Renal pelvis (tissue), 4 donors: ENCODE measurements around the gene KCNJ2. TPM values are rescaled to one million over a fixed set of nuclear protein-coding genes. Genes with fewer than 3 reads are reported as not detected.
A peak's percentile ranks its signal among the peaks of the same experiment; 100 is the strongest.

Source experiments
- DNase-seq: peaks from one replicate; pipeline ENCODE4 v3.0.0-alpha.2; 2013
- polyA plus RNA-seq, 3 donors: library from polyadenylated mRNA; unstranded; fragments of 120-200 nt; gene quantifications; one replicate each; pipeline ENCODE4 v1.2.1, GENCODE V29; 2013; ENCODE audit not compliant: insufficient read length in 3 of 3

KCNJ2 gene
- polyA plus RNA-seq, 3 donors: 1.9 to 2.3 (median 2.0) TPM

- no peak for DNase-seq
These were observed 11.2 kb upstream of the KCNJ2 start for GRCh38 chr17:70158180-70158579.

DNA sequence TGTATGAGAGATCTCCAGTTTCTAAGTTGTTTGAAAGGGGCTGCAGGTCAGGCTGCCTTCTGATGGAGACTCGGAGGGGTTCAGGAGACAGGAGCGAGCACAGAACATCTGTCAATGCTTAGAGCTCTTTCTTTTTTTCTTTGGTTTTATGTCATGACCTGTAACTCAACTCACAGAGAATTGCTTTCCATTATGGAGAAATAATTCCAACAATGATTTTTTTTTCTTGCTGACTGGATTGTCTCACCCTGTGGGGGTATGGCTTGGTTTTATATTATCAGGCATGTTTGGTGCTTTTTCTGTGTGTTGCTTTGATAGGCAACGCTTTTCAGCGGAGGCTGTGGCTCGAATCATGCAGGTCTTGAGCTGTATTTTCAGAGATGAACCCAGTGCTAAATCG is 10.7 kb upstream of the KCNJ2 start:
- no peak for DNase-seq

DNA sequence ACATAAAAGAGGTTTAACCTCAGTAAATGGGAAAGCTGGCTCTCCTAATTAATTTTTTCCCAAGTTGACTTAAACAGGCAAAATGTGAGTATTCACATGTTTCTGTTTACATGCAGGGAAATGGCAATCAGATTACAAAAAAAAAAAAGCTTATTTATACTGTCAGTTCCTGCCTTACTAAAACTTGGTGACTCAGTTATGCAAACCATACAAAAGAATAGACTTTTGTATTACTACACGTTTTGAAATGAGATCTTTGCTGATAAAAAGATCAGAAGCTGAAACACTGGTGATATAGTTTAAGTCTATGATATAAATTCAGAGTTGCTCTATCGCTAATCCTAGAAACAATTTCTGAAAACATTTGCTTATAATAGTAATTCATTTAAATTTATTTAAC is 9.4 kb upstream of the KCNJ2 start:
- DNase-seq: no peak

DNA sequence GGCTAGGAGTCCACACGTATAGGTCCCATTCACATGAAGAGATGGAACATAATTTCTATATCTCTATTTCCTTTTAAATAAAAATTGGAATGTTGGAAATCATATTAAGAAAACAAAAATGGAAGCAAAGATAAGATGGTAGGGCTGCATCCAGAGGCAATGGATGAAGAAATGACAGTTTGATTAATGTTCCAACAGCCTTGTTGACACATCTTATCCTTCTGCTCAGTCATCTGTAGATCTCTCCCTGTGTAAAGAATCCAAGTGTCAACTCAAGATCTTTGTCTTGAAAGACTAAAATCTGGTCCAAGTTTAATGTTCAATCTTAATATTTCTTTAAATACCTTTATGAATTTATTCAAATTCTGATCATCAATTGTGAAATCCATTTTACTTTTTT is 7.8 kb upstream of the KCNJ2 start:
- DNase-seq: no peak

DNA sequence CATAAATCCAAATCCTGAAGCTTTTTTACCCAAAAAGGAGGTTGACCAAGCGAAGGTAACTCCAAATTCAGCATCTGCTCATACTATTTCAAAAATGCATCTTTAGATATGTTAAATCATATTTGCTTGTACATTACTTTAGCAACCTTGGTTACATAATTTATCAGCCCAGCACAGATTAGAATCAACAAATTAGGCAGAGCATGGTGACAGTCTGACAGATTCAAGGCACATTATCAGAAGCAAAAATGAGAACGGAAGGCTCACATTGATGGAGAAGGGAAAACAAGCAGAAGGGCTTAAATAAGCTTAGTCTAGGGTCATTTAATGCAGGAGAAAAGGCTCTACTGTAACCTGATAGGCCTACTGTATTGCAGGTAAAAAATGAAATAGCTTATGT is 3.9 kb upstream of the KCNJ2 start:
- no peak for DNase-seq

GRCh38 chr17:70166615-70167014 is 2.7 kb upstream of the KCNJ2 start:
- no peak for DNase-seq

GRCh38 chr17:70168044-70168976 is 1.0 kb upstream of the KCNJ2 start:
- peak; percentile 78 for DNase-seq

DNA sequence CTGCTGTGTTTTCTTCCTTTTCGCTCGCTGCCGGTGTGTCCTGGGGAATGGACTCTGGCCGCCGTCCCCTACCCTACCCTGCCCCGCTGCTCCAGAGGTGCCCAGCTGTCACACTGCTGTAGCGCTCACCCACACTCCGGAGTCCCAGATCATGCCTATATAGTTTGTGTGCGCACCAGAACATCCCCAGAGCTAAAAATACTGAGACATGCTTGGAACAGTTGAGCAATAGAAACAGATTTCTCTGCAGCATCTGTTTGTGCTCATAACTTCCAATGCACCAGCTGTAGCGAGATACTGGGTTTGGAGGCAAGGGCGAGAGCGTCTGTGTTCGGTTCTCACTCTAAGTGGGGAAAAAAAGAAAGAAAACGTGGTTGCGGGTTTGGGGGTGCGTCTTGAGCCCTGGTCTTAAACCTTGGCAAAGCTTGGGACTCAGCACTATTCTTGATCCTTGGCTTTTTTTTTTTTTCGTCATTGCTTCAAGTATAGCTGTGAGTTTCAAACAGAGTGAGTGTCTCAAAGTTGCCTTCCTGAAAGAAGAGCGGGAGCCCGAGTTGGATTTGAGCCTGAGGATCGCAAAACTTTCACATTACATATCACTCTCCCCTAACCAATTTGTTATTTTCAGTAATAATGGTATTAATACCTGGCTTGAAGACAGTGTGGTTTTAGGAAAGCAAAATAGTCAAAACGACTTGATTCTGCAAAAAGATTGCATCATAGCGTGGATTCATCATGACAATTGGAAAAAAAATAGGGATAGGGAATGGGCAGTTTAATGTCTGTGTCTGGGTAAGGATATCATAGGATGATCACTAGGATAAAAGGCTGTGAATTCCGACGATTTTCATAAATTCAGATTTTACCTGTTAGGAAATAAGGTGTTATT is 621 bp downstream of the KCNJ2 start:
- no peak for DNase-seq

- no peak for DNase-seq
These were observed 1.8 kb downstream of the KCNJ2 start for GRCh38 chr17:70171159-70171558.

- no peak for DNase-seq
These were observed 3.1 kb downstream of the KCNJ2 start for GRCh38 chr17:70172449-70172848.

- DNase-seq: no peak
These were observed 3.6 kb downstream of the KCNJ2 start for GRCh38 chr17:70172923-70173322.

DNA sequence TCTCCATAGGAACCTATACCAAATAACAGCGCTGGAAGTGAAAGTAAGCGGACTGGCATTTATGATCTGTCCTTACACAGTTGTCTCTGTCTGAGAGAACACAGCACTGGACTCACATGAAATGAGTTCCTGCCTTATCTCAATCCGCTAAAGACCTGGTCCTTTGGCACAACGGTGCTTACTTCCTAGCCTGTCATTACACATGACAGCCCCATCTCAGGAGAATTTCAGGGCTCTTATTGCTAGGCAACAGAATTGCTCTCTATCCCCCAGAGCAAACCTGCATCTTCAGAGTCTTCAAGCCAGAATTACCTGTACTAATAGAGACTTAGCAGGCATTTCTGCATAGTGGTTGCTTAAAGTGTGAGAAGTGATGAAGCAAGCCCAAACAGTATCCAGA is 4.3 kb downstream of the KCNJ2 start:
- no peak for DNase-seq

DNA sequence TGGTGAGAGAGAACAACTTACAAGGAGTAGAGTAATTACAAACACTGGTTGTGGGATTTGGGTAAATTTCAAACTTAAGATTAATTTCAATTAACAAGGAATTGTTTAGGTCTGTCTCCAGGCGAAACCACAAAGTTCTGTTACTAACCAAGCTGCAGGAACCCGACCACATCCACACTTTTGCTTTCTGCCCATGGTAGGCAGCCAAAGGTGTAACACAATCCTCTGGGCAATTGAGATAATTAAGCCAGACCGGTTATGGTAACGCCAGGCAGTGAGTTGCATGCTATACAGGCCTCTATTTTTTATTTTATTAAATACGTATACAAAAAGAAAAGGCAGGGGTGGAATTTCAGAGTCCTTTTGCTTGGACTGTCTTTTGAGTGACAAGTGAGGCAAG is 12.0 kb downstream of the KCNJ2 start:
- no peak for DNase-seq

- DNase-seq: no peak
These were observed 12.5 kb downstream of the KCNJ2 start for GRCh38 chr17:70181866-70182265.

DNA sequence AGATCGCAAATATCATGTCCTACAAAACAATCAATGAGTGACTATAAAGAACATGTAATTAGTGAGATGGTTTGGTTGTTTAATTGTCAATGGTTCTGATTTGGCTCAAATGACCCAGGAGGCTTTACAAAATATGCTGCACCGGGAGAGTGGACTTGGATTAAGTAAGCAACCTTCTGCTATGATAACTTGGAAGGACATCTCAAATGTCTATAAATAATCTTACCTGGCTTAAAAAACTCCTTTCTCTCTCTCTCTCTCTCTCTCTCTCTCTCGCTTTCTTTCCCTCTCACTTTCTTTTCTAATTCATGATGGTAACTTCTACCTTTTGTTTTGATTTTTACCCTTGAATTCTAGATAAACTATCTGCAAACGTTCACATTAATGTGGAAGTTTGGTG is 14.2 kb downstream of the KCNJ2 start:
- DNase-seq: no peak

- no peak for DNase-seq
These were observed 14.9 kb downstream of the KCNJ2 start for GRCh38 chr17:70184207-70184606.

GRCh38 chr17:70184770-70185169 is 15.4 kb downstream of the KCNJ2 start:
- no peak for DNase-seq

- no peak for DNase-seq
These were observed 16.0 kb downstream of the KCNJ2 start for GRCh38 chr17:70185285-70185684.

- no peak for DNase-seq
These were observed 18.1 kb downstream of the KCNJ2 start for GRCh38 chr17:70187383-70187782.

GRCh38 chr17:70190959-70191805 is 21.9 kb downstream of the KCNJ2 start:
- DNase-seq: no peak

GRCh38 chr17:70195091-70195490 is 25.8 kb downstream of the KCNJ2 start:
- DNase-seq: no peak

GRCh38 chr17:70201872-70202419 is 32.6 kb downstream of the KCNJ2 start:
- peak; percentile 20 for DNase-seq
